ENCODE measurements around the gene SLC6A13. TPM values are rescaled to one million over a fixed set of nuclear protein-coding genes. Genes with fewer than 3 reads are reported as not detected.

The SLC6A13 gene
- total RNA-seq, 1 experiment from 2014 or later = 0.37 TPM

GRCh38 chr12:186006-186625 is 76.5 kb downstream of the SLC6A13 start:
- H3K27ac Mint-ChIP-seq = no peak overlapping the region
- no peak overlapping the region for H3K4me3 Mint-ChIP-seq
- TF ChIP-seq ZNF423 (CRISPR knock-in tag; IDR thresholded peaks at IDR 0.05) (no peak), ZNF671 (CRISPR knock-in tag; IDR thresholded peaks at IDR 0.05) (no peak), ZNF263 (CRISPR knock-in tag; IDR thresholded peaks at IDR 0.05; ENCODE audit: low read depth) (no peak), MAX (CRISPR knock-in tag; IDR thresholded peaks at IDR 0.05) (no peak), ZNF317 (CRISPR knock-in tag; IDR thresholded peaks at IDR 0.05; ENCODE audit: borderline replicate concordance, low read depth) (no peak)
- H3K36me3 Mint-ChIP-seq = 0 out of 2 replicates have a peak, but pooled peaks cover 3% of the 10 kb centered on the region
- H3K4me1 Mint-ChIP-seq = no peaks in the 10 kb centered on the region
- H3K9me3 Mint-ChIP-seq = peaks cover 6% of the 10 kb centered on the region
- peaks cover 37% of the 10 kb centered on the region for H3K27me3 Mint-ChIP-seq (ENCODE audit: low read depth)
- no peak for DNase-seq (ENCODE audit: low spot score)
- CTCF ChIA-PET = interaction anchor here (1.0 to 2.1 kb wide), 4 partner anchors 13 to 35 kb away, joined by 3 to 9 read pairs (median 3); no protein-coding TSS in a partner anchor
- no peak for ATAC-seq
- POLR2A ChIA-PET = interaction anchor here (0.6 kb wide), 1 partner anchor 49 kb away, joined by 3 read pairs; no protein-coding TSS in a partner anchor

DNA sequence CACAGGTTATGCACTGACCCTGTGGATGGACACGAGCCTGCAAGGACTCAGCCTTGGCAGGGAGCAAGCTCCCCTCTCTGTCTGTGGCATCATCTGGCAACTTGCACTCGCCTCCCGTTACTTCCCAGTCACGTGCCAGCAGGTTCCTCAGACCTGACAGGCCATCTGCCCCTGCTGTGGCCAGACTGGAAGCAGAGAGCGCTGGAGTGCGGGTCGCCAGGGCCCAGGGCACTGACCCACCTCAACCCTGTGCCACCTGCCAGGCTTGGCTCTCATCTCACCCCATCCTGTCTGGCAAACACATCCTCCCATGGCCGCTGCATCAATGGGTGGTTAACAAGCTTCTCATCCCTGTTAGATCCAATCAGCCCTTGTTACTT is 77.1 kb downstream of the SLC6A13 start:
- Mint-ChIP-seq H3K4me3 (no peak overlapping the region), H3K27me3 (ENCODE audit: low read depth) (peaks cover 37% of the 10 kb centered on the region), H3K9me3 (peaks cover 6% of the 10 kb centered on the region), H3K4me1 (no peaks in the 10 kb centered on the region), H3K27ac (no peak overlapping the region), H3K36me3 (0 out of 2 replicates have a peak, but pooled peaks cover 3% of the 10 kb centered on the region)
- DNase-seq (ENCODE audit: low spot score) (no peak), ATAC-seq (no peak)
- POLR2A ChIA-PET = interaction anchor here (0.6 kb wide), 1 partner anchor 48 kb away, joined by 3 read pairs; no protein-coding TSS in a partner anchor
- CTCF ChIA-PET = interaction anchor here (1.0 to 2.1 kb wide), 2 partner anchors 13 to 34 kb away, joined by 3 to 9 read pairs; no protein-coding TSS in a partner anchor
- TF ChIP-seq MAX (CRISPR knock-in tag; IDR thresholded peaks at IDR 0.05) (no peak), GRHL2 (CRISPR knock-in tag; IDR thresholded peaks at IDR 0.05; ENCODE audit: insufficient replicate concordance, severe bottlenecking) (no peak), EMX1 (CRISPR knock-in tag; IDR thresholded peaks at IDR 0.05) (no peak), ZNF281 (CRISPR knock-in tag; IDR thresholded peaks at IDR 0.05) (no peak), ESRRA (CRISPR knock-in tag; IDR thresholded peaks at IDR 0.05; ENCODE audit: borderline replicate concordance) (no peak), AR (CRISPR knock-in tag; IDR thresholded peaks at IDR 0.05) (no peak), ZNF121 (CRISPR knock-in tag; IDR thresholded peaks at IDR 0.05) (no peak), ZNF232 (CRISPR knock-in tag; IDR thresholded peaks at IDR 0.05) (no peak), ATF1 (CRISPR knock-in tag; IDR thresholded peaks at IDR 0.05) (no peak), FOXK1 (CRISPR knock-in tag; IDR thresholded peaks at IDR 0.05) (no peak)
- TF ChIP-seq, protein P1, sequence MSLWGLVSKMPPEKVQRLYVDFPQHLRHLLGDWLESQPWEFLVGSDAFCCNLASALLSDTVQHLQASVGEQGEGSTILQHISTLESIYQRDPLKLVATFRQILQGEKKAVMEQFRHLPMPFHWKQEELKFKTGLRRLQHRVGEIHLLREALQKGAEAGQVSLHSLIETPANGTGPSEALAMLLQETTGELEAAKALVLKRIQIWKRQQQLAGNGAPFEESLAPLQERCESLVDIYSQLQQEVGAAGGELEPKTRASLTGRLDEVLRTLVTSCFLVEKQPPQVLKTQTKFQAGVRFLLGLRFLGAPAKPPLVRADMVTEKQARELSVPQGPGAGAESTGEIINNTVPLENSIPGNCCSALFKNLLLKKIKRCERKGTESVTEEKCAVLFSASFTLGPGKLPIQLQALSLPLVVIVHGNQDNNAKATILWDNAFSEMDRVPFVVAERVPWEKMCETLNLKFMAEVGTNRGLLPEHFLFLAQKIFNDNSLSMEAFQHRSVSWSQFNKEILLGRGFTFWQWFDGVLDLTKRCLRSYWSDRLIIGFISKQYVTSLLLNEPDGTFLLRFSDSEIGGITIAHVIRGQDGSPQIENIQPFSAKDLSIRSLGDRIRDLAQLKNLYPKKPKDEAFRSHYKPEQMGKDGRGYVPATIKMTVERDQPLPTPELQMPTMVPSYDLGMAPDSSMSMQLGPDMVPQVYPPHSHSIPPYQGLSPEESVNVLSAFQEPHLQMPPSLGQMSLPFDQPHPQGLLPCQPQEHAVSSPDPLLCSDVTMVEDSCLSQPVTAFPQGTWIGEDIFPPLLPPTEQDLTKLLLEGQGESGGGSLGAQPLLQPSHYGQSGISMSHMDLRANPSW (CRISPR knock-in tag; conservative IDR thresholded peaks at IDR 0.05; ENCODE audit: low read depth) = no peak

Data from WTC11 (cell line).